Measurements from ENCODE around the gene DENND1B.
A peak's percentile ranks its signal among the peaks of the same experiment; 100 is the strongest.

Gene DENND1B

DNA sequence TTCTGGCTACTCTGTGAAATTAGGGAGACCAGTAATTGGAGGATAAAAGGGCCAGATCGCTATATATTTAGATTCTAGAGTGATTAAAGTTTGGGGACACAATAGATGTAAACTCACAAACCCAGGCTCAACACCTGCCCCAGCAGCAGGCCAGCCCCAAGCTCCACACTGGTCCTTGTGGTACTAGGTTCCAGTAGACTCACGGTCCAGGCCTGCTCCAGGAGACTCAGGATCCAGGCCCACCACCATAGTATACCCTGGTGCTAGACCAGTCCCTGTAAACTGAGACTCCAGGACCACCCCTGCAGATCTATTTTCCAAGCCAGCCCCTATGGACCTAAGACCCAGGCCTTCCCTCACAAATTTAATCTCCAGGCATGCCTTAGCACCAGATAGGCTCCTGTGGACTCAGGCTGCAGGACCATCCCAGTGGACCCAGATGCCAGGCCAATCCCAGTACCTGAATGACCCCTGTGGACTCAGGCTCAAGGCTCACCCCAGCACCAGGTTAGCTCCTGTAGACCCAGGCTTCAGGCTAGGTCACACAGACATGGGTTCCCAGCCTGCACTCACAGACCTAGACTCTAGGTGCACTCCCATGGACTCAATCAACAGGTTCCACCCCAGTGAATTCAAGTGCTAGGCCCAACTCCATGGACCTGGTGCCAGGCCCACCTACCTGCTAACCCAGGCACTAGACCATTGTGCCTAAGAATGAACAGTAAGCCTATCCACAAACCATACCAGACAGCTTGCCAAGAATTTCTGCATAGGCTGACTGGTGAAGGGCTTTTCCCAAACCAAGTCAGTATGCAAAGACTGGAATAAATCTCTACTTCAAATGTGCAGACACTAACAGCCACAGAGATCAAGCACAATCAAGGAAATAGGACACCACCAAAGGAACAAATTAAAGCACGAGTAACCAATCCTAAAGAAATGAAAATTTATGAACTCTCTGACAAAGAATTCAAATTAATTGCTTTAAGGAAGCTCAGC, 13.8 kb upstream of the DENND1B start:
- peaks cover 16% of the 10 kb centered on the region for H3K4me1 ChIP-seq (ENCODE audit: insufficient read depth, poor library complexity, severe bottlenecking)
- ATAC-seq (ENCODE audit: low read depth) (no peak), DNase-seq (ENCODE audit: low spot score) (no peak)
- H3K4me3 ChIP-seq (ENCODE audit: severe bottlenecking), result no peak overlapping the region
- H3K27me3 ChIP-seq (ENCODE audit: insufficient read depth, poor library complexity, severe bottlenecking), result no peaks in the 10 kb centered on the region
- no peak overlapping the region for H3K27ac ChIP-seq (ENCODE audit: poor library complexity, severe bottlenecking)
- H3K36me3 ChIP-seq (ENCODE audit: low read depth), result no peaks in the 10 kb centered on the region
- TF ChIP-seq, protein P1, sequence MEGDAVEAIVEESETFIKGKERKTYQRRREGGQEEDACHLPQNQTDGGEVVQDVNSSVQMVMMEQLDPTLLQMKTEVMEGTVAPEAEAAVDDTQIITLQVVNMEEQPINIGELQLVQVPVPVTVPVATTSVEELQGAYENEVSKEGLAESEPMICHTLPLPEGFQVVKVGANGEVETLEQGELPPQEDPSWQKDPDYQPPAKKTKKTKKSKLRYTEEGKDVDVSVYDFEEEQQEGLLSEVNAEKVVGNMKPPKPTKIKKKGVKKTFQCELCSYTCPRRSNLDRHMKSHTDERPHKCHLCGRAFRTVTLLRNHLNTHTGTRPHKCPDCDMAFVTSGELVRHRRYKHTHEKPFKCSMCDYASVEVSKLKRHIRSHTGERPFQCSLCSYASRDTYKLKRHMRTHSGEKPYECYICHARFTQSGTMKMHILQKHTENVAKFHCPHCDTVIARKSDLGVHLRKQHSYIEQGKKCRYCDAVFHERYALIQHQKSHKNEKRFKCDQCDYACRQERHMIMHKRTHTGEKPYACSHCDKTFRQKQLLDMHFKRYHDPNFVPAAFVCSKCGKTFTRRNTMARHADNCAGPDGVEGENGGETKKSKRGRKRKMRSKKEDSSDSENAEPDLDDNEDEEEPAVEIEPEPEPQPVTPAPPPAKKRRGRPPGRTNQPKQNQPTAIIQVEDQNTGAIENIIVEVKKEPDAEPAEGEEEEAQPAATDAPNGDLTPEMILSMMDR (IDR thresholded peaks at IDR 0.05; ENCODE audit: poor library complexity, severe bottlenecking), result no peak
- no peaks in the 10 kb centered on the region for H3K9me3 ChIP-seq (ENCODE audit: severe bottlenecking)

- no peak for ATAC-seq (ENCODE audit: low read depth)
- TF ChIP-seq, protein P1 (IDR thresholded peaks at IDR 0.05; ENCODE audit: poor library complexity, severe bottlenecking), result no peak
- peak overlapping the region; percentile 16 for H3K27ac ChIP-seq (ENCODE audit: poor library complexity, severe bottlenecking)
These were observed 12.6 kb upstream of the DENND1B start for GRCh38 chr1:197787623-197788536.

GRCh38 chr1:197787056-197787455, 11.8 kb upstream of the DENND1B start:
- H3K27me3 ChIP-seq (ENCODE audit: insufficient read depth, poor library complexity, severe bottlenecking), result no peaks in the 10 kb centered on the region
- TF ChIP-seq, protein P1 (IDR thresholded peaks at IDR 0.05; ENCODE audit: poor library complexity, severe bottlenecking), result no peak
- H3K36me3 ChIP-seq (ENCODE audit: low read depth), result no peaks in the 10 kb centered on the region
- H3K9me3 ChIP-seq (ENCODE audit: severe bottlenecking), result no peaks in the 10 kb centered on the region
- no peak overlapping the region for H3K4me3 ChIP-seq (ENCODE audit: severe bottlenecking)
- peaks cover 35% of the 10 kb centered on the region for H3K4me1 ChIP-seq (ENCODE audit: insufficient read depth, poor library complexity, severe bottlenecking)
- DNase-seq (ENCODE audit: low spot score) (no peak), ATAC-seq (ENCODE audit: low read depth) (peak; percentile 89)
- peak overlapping the region; percentile 16 for H3K27ac ChIP-seq (ENCODE audit: poor library complexity, severe bottlenecking)

More at GRCh38 chr1:197787623-197788536, 12.6 kb upstream of the DENND1B start:
- Histone ChIP-seq H3K9me3 (ENCODE audit: severe bottlenecking) (no peaks in the 10 kb centered on the region), H3K4me3 (ENCODE audit: severe bottlenecking) (no peak overlapping the region), H3K36me3 (ENCODE audit: low read depth) (no peaks in the 10 kb centered on the region), H3K27me3 (ENCODE audit: insufficient read depth, poor library complexity, severe bottlenecking) (no peaks in the 10 kb centered on the region), H3K4me1 (ENCODE audit: insufficient read depth, poor library complexity, severe bottlenecking) (peaks cover 26% of the 10 kb centered on the region)
- DNase-seq (ENCODE audit: low spot score), result no peak

- ATAC-seq (ENCODE audit: low read depth) (no peak), DNase-seq (ENCODE audit: low spot score) (no peak)
- Histone ChIP-seq H3K4me3 (ENCODE audit: severe bottlenecking) (no peak overlapping the region), H3K4me1 (ENCODE audit: insufficient read depth, poor library complexity, severe bottlenecking) (peaks cover 41% of the 10 kb centered on the region), H3K27me3 (ENCODE audit: insufficient read depth, poor library complexity, severe bottlenecking) (no peaks in the 10 kb centered on the region), H3K9me3 (ENCODE audit: severe bottlenecking) (no peaks in the 10 kb centered on the region), H3K36me3 (ENCODE audit: low read depth) (no peaks in the 10 kb centered on the region), H3K27ac (ENCODE audit: poor library complexity, severe bottlenecking) (peak overlapping the region; percentile 16)
- TF ChIP-seq, protein P1 (IDR thresholded peaks at IDR 0.05; ENCODE audit: poor library complexity, severe bottlenecking), result no peak
These were observed 11.0 kb upstream of the DENND1B start for GRCh38 chr1:197786280-197786679.
